Measurements from ENCODE around the gene ANXA8L1. TPM values are rescaled to one million over a fixed set of nuclear protein-coding genes. Genes with fewer than 3 reads are reported as not detected.

ANXA8L1 gene
- total and polyA plus RNA-seq, 2 of the 4 experiments (the other 2 are of a cell fraction): 0.18 to 0.32 TPM

GRCh38 chr10:46330894-46331293, 44.7 kb upstream of the ANXA8L1 start:
- no CpG with 5 or more reads among the region's 3 CpGs for WGBS, 2 experiments (ENCODE audit: extremely low coverage in 2 of 2, insufficient read length in 1 of 2)
- dilution Hi-C loops (cut with HindIII; ENCODE audit: low sequenced_read_pairs, unreplicated experiment) (no loop called here), intact Hi-C loops (cut with micrococcal nuclease) (no loop called here), in situ Hi-C loops (cut with MboI; ENCODE audit: low sequenced_read_pairs) (no loop called here)
- no peak overlapping the region for H2BK120ac ChIP-seq (ENCODE audit: low read depth, low read length)
- no peak overlapping the region for H3K56ac ChIP-seq (ENCODE audit: extremely low read depth, insufficient read depth, low read length)
- no peak overlapping the region for H2AK9ac ChIP-seq (replicated peaks; ENCODE audit: low read depth, low read length, poor library complexity)
- H3K36me3 ChIP-seq (ENCODE audit: control insufficient read depth, insufficient read depth, low read length): no peaks in the 10 kb centered on the region
- H2BK5ac ChIP-seq (ENCODE audit: low read depth, low read length, poor library complexity, severe bottlenecking): no peak overlapping the region
- POLR2A ChIA-PET (ENCODE audit: unreplicated experiment): no interaction called here
- no peaks in the 10 kb centered on the region for H3K9me3 ChIP-seq (ENCODE audit: control insufficient read depth, insufficient read depth, low read length)
- no peak for ATAC-seq (ENCODE audit: low read depth)
- H2BK20ac ChIP-seq (ENCODE audit: low read depth, low read length): no peak overlapping the region
- H4K5ac ChIP-seq (ENCODE audit: low read depth, low read length): no peak overlapping the region
- CTCF ChIA-PET: no interaction called here
- DNase-seq: no peak
- H3K9ac ChIP-seq (ENCODE audit: low read depth, low read length): no peak overlapping the region
- peaks cover 13% of the 10 kb centered on the region; the same call in 1 of the 2 replicates for H3K27me3 ChIP-seq (ENCODE audit: control insufficient read depth, insufficient read depth, low read length)
- no peak overlapping the region for H3K27ac ChIP-seq (ENCODE audit: insufficient read depth, low read length)
- no peak overlapping the region for H2BK15ac ChIP-seq (ENCODE audit: low read depth, low read length)
- H3K9me1 ChIP-seq (ENCODE audit: insufficient read depth, low read length): peaks cover 5% of the 10 kb centered on the region; the same call in 1 of the 2 replicates
- no TSS peak for BruUV-seq (replicated peaks)
- no peak overlapping the region for H3K4me3 ChIP-seq (ENCODE audit: insufficient read depth, low read depth, low read length)
- no peak overlapping the region for H3K4me2 ChIP-seq (ENCODE audit: low read depth, low read length)
- no peak overlapping the region for H3K14ac ChIP-seq (replicated peaks; ENCODE audit: low read depth, low read length)
- H3K79me1 ChIP-seq (ENCODE audit: low read depth in 1 of 2, low read length in 2 of 2): no peaks in the 10 kb centered on the region
- no peak overlapping the region for H3K23ac ChIP-seq (ENCODE audit: low read depth, low read length)
- no peak overlapping the region for H2AFZ ChIP-seq (replicated peaks; ENCODE audit: low read length, poor library complexity)
- H2AK5ac ChIP-seq (ENCODE audit: low read depth, low read length): no peak overlapping the region
- no peak overlapping the region for H3K18ac ChIP-seq (ENCODE audit: low read depth, low read length)
- no peak overlapping the region for H4K8ac ChIP-seq (ENCODE audit: low read depth in 2 of 2, low read length in 2 of 2)
- no peaks in the 10 kb centered on the region for H3K4me1 ChIP-seq (ENCODE audit: control insufficient read depth, insufficient read depth, low read length)
- no peak overlapping the region for H3K4ac ChIP-seq (ENCODE audit: low read depth, low read length)
- TF ChIP-seq RCOR1 (IDR thresholded peaks at IDR 0.05; ENCODE audit: insufficient replicate concordance, low read length) (no peak), SMC3 (IDR thresholded peaks at IDR 0.05; ENCODE audit: low read depth, low read length) (no peak), CHD1 (IDR thresholded peaks at IDR 0.05; ENCODE audit: low read depth, low read length) (no peak), NFE2L2 (IDR thresholded peaks at IDR 0.05; ENCODE audit: low read depth, low read length) (no peak), CEBPB (IDR thresholded peaks at IDR 0.05; ENCODE audit: low read depth, low read length) (no peak), FOS (IDR thresholded peaks at IDR 0.05; ENCODE audit: low read depth, low read length) (no peak), RAD21 (IDR thresholded peaks at IDR 0.05; ENCODE audit: low read length) (no peak), MAZ (IDR thresholded peaks at IDR 0.05; ENCODE audit: borderline replicate concordance, low read depth, low read length) (no peak), RFX5 (IDR thresholded peaks at IDR 0.05; ENCODE audit: low read depth, low read length) (no peak), USF2 (IDR thresholded peaks at IDR 0.05; ENCODE audit: low read depth, low read length) (no peak), BHLHE40 (IDR thresholded peaks at IDR 0.05; ENCODE audit: low read depth, low read length) (no peak), MXI1 (IDR thresholded peaks at IDR 0.05; ENCODE audit: borderline replicate concordance, low read depth, low read length) (no peak), ELK1 (IDR thresholded peaks at IDR 0.05; ENCODE audit: borderline replicate concordance, low read depth, low read length) (no peak), POLR2A (IDR thresholded peaks at IDR 0.05; ENCODE audit: low read depth, low read length) (no peak), MAFK (IDR thresholded peaks at IDR 0.05; ENCODE audit: low read depth, low read length) (no peak)
- TF ChIP-seq, protein P1, sequence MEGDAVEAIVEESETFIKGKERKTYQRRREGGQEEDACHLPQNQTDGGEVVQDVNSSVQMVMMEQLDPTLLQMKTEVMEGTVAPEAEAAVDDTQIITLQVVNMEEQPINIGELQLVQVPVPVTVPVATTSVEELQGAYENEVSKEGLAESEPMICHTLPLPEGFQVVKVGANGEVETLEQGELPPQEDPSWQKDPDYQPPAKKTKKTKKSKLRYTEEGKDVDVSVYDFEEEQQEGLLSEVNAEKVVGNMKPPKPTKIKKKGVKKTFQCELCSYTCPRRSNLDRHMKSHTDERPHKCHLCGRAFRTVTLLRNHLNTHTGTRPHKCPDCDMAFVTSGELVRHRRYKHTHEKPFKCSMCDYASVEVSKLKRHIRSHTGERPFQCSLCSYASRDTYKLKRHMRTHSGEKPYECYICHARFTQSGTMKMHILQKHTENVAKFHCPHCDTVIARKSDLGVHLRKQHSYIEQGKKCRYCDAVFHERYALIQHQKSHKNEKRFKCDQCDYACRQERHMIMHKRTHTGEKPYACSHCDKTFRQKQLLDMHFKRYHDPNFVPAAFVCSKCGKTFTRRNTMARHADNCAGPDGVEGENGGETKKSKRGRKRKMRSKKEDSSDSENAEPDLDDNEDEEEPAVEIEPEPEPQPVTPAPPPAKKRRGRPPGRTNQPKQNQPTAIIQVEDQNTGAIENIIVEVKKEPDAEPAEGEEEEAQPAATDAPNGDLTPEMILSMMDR (conservative IDR thresholded peaks at IDR 0.05; ENCODE audit: low read depth, low read length): no peak
- no peak overlapping the region; the same call in 1 of the 2 replicates for H4K91ac ChIP-seq (ENCODE audit: insufficient read depth, low read depth, low read length)
- H4K20me1 ChIP-seq (ENCODE audit: insufficient read depth, low read length): no peaks in the 10 kb centered on the region
